ENCODE measurements around the gene SPARC.
"Not testable (repeated sequence)": the region's sequence is repeated elsewhere in the genome, so short reads cannot be mapped to it uniquely, and the experiment has no call there.

The SPARC gene

DNA sequence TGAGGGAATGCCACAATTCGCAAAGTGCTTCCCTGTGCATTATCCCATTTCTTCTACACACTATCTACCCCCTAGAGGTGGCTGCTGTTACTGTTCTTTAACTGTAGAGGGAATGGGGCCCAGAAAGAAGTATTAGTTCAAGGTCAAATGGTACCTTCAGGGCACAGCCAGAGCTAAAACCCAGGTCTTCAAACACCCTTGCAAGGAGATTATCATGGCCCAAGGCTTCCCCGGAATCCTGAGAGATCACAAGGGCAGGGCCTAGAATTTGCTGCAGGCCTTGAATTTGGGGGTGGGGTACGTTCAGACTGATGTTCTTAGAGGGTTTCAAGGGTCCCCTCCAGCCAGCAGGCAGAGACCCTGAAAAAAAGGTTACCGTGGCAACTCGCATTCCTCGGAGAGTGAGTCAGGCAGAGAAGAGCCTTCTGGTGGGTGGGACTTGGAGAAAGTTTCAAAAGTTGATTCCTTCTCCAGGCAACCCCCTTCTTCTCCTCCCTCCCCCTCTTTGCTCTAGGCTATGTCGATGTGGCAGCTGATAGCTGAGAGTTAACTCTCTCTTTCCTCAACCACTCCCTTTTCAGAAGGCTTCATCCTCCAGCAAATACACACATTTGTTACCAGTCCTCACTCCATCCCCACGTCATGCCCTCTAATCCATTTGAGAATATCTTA is 1.9 kb downstream of the SPARC start:
- peak overlapping the region; percentile 73 for H3K9ac ChIP-seq (ENCODE audit: low read length)

DNA sequence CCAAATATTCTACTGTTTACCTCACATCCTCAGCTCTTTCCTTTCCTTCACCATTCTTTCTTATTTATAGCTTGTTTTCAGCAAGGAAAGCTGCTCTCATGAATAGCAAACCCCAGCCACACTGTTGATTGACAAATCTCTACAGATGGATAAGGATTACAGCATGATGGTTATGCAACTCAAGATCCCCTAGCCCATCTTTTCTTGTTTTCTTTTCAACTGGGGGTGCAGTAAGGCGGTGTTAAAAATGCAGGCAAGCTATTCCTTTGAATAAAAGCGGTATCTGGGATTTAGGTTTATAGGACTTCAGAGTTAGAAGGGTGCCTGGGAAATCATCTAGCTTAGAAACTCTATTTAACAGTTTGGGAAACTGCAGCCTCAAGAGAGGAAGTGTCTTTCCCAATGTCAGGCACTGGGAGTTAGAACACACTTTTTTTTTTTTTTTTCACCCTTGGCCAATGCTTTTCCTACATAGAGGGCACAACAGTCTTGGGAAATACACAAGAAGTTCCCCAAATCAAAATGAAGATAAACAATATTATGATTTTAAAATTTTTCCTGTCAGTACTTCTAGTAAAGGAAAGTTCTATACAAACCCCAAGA is 2.6 kb downstream of the SPARC start:
- H3K9me3 ChIP-seq (ENCODE audit: control insufficient read depth, low read length), result no peaks in the 10 kb centered on the region
- H3K36me3 ChIP-seq (ENCODE audit: control insufficient read depth, insufficient read depth, low read length), result no peaks in the 10 kb centered on the region
- no peak overlapping the region for H3K9ac ChIP-seq (ENCODE audit: low read length)
- H3K4me3 ChIP-seq (ENCODE audit: low read length), result no peak overlapping the region
- H3K27me3 ChIP-seq (ENCODE audit: control insufficient read depth, insufficient read depth, low read length), result peaks cover 18% of the 10 kb centered on the region
- peaks cover 8% of the 10 kb centered on the region for H3K4me1 ChIP-seq (ENCODE audit: control insufficient read depth, insufficient read depth, low read length)

More for the DNA sequence above, 1.9 kb downstream of the SPARC start:
- Histone ChIP-seq H3K9me3 (ENCODE audit: control insufficient read depth, low read length) (no peaks in the 10 kb centered on the region), H3K36me3 (ENCODE audit: control insufficient read depth, insufficient read depth, low read length) (no peaks in the 10 kb centered on the region), H3K4me1 (ENCODE audit: control insufficient read depth, insufficient read depth, low read length) (peaks cover 8% of the 10 kb centered on the region), H3K4me3 (ENCODE audit: low read length) (peak overlapping the region; percentile 26), H3K27me3 (ENCODE audit: control insufficient read depth, insufficient read depth, low read length) (peaks cover 18% of the 10 kb centered on the region)

DNA sequence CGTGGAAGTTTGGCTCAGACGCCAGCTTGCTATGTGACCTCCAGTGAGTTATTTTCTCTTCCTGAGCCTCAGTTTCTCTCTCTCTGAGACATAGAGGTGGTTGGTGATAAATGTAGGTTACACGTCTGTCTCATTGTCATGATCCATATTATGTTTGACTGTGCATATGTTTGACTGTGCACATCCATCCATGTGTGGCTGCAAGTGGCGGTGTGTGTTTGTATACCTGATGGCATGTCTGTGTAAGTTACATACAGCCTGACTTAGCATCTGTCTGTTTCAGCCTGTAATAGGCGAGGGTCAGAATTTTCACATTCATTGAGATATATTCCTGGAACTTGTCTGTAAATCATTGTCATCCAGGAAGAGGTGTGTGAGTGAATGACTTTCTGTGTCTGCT is 3.3 kb downstream of the SPARC start:
- Histone ChIP-seq H3K4me3 (ENCODE audit: low read length) (no peak overlapping the region), H3K4me1 (ENCODE audit: control insufficient read depth, insufficient read depth, low read length) (peaks cover 8% of the 10 kb centered on the region), H3K9ac (ENCODE audit: low read length) (no peak overlapping the region)

DNA sequence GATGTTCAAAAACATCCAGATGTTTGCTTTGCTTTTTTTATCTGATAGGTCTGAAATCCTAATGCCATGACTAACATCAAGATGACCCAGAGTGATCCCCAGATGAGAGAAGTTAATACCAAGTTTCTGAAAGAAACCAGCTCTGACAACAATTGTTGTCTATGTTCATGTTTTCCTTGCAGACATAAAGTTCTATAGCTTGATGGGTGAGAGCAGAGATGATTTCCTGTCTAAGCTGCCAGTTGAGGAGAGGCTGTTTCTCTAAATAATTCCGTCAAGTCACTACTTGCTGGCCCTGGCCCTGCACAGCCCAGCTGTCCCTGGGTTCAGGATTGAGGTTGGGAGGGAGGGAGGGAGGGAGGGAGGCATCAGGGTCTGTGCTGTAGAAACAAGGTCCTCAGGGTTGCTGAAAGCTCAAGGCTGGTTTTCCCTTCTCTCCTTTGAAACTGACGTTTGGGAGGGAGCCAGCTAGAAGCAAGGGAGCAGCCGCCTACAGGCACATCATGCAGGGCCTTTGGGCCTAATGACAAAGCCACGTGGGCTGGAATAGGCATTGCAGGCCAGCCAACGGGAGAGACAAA is 3.9 kb downstream of the SPARC start:
- Histone ChIP-seq H3K4me3 (ENCODE audit: low read length) (no peak overlapping the region), H3K9me3 (ENCODE audit: control insufficient read depth, low read length) (no peaks in the 10 kb centered on the region), H3K4me1 (ENCODE audit: control insufficient read depth, insufficient read depth, low read length) (peaks cover 8% of the 10 kb centered on the region), H3K36me3 (ENCODE audit: control insufficient read depth, insufficient read depth, low read length) (no peaks in the 10 kb centered on the region), H3K27me3 (ENCODE audit: control insufficient read depth, insufficient read depth, low read length) (peaks cover 18% of the 10 kb centered on the region), H3K9ac (ENCODE audit: low read length) (no peak overlapping the region)

More for the DNA sequence above, 3.3 kb downstream of the SPARC start:
- Histone ChIP-seq H3K9me3 (ENCODE audit: control insufficient read depth, low read length) (no peaks in the 10 kb centered on the region), H3K27me3 (ENCODE audit: control insufficient read depth, insufficient read depth, low read length) (peaks cover 18% of the 10 kb centered on the region), H3K36me3 (ENCODE audit: control insufficient read depth, insufficient read depth, low read length) (no peaks in the 10 kb centered on the region)

DNA sequence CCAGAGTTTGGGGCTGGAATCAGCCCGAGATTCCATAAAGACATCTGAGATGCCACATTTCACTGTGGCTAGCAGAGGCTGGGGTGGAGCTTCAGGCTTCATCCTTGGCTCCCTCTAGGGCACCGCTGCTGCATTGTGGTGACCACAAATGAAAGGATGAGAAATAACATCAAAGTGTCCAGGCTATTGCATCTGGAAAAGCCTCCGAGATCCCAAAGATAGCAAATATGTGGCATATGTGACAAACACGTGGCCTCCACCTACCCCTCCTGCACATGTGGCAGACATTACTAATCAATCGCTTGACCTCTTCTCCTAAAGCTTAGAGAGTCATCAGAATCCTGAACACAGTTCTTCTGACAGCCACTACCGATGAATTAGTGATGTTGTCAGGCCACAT is 4.5 kb downstream of the SPARC start:
- H3K9ac ChIP-seq (ENCODE audit: low read length), result no peak overlapping the region
- peaks cover 8% of the 10 kb centered on the region for H3K4me1 ChIP-seq (ENCODE audit: control insufficient read depth, insufficient read depth, low read length)
- no peak overlapping the region for H3K4me3 ChIP-seq (ENCODE audit: low read length)
- H3K27me3 ChIP-seq (ENCODE audit: control insufficient read depth, insufficient read depth, low read length), result peaks cover 18% of the 10 kb centered on the region
- no peaks in the 10 kb centered on the region for H3K36me3 ChIP-seq (ENCODE audit: control insufficient read depth, insufficient read depth, low read length)
- no peaks in the 10 kb centered on the region for H3K9me3 ChIP-seq (ENCODE audit: control insufficient read depth, low read length)

DNA sequence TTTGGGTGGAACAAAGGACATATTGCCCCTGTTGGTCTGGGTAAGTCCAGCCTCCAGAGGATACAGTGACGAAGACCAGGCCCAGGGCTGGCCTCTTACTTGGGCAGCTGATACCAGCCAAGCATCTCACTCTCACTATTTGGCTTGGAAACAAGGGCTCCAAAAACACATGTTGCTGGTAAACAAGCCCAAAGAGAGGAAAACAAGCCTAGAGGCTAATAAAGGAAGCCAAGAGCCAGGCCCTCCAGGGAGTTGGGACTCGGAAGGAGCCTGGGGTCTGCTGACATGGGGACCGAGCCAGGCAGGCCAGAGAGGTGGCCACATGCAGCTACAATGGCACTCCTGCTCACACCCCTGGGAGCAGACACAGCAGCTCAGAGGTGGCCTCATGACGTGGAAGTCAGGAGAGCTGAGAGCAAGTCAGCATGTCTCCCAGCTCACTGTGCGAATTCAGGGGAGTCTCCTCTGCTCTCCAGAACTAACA is 5.7 kb downstream of the SPARC start:
- Histone ChIP-seq H3K27me3 (ENCODE audit: control insufficient read depth, insufficient read depth, low read length) (peaks cover 5% of the 10 kb centered on the region), H3K36me3 (ENCODE audit: control insufficient read depth, insufficient read depth, low read length) (no peaks in the 10 kb centered on the region), H3K4me3 (ENCODE audit: low read length) (no peak overlapping the region), H3K9ac (ENCODE audit: low read length) (no peak overlapping the region), H3K9me3 (ENCODE audit: control insufficient read depth, low read length) (no peaks in the 10 kb centered on the region), H3K4me1 (ENCODE audit: control insufficient read depth, insufficient read depth, low read length) (peaks cover 8% of the 10 kb centered on the region)

DNA sequence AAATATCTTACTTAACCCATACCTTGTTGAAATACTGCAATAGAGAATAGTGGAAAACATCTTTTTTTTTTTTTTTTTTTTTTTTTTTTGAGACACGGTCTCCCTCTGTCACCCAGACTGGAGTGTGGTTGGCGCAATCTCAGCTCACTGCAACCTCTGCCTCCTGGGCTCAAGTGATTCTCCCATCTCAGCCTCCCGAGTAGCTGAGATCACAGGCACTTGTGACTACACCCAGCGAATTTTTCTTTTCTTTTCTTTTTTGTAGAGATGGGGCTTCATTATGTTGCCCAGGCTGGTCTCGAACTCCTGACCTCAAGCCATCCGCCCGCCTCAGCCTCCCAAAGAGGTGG is 6.6 kb downstream of the SPARC start:
- H3K9me3 ChIP-seq (ENCODE audit: control insufficient read depth, low read length); H3K9ac ChIP-seq (ENCODE audit: low read length); H3K4me3 ChIP-seq (ENCODE audit: low read length); H3K4me1 ChIP-seq (ENCODE audit: control insufficient read depth, insufficient read depth, low read length); H3K36me3 ChIP-seq (ENCODE audit: control insufficient read depth, insufficient read depth, low read length); H3K27me3 ChIP-seq (ENCODE audit: control insufficient read depth, insufficient read depth, low read length): not testable (repeated sequence)

DNA sequence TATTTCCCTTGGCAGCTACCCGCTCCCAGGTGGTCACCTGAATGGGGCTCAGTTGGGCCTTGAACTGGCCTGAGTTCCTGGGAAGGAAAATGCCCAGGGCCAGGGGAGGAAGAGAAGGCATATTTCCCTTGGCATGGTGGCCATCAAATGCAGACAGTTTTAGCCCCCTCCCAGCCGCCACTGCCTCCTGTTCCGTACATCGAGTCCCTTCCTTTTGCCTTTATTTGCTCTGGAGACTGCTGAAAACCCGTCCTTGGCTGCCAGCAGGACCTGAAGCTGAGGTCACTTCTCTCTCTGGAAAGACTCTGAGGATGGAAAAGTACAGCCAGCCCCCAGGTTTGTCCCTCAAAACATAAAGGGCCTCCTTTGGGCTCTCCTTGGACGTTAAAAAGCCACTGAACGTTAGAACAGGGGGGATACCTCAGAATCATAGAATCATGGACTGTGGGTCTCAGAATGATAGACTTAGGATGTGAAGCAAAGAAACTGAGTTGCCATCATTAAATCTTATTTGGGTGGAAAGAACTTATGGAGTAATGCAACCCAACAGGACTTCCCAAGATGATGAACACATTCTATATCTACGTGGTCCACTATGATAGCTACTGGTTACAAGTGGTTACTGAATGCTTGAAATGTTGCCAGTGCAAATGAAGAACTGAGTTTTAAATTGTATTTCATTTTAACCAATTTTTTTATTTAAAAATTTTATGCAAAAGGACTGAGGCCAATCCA is 7.1 kb downstream of the SPARC start:
- no peaks in the 10 kb centered on the region for H3K9me3 ChIP-seq (ENCODE audit: control insufficient read depth, low read length)
- H3K4me1 ChIP-seq (ENCODE audit: control insufficient read depth, insufficient read depth, low read length), result peaks cover 8% of the 10 kb centered on the region
- no peak overlapping the region for H3K9ac ChIP-seq (ENCODE audit: low read length)

DNA sequence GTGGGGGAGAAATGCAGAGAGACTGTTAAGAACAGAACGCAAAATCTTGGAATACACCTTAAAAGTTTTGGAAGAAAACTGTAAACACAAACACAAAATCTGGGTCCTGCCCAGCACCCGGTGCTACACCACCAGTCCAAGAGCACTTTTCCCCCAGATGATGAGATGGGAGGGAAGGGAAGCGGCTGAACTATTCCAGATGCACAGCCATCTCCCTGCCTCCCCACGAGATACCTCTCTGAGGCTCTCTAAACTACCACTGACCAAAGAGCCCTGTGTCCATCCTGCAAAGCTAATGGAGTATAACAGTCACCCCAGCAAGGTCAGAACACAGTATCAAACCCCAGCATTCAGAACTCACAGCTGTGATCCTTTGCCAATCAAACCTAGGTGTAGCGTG is 8.0 kb downstream of the SPARC start:
- Histone ChIP-seq H3K4me1 (ENCODE audit: control insufficient read depth, insufficient read depth, low read length) (peaks cover 8% of the 10 kb centered on the region), H3K4me3 (ENCODE audit: low read length) (no peak overlapping the region), H3K36me3 (ENCODE audit: control insufficient read depth, insufficient read depth, low read length) (no peaks in the 10 kb centered on the region), H3K27me3 (ENCODE audit: control insufficient read depth, insufficient read depth, low read length) (no peaks in the 10 kb centered on the region), H3K9me3 (ENCODE audit: control insufficient read depth, low read length) (no peaks in the 10 kb centered on the region), H3K9ac (ENCODE audit: low read length) (no peak overlapping the region)

More for the DNA sequence above, 7.1 kb downstream of the SPARC start:
- H3K4me3 ChIP-seq (ENCODE audit: low read length), result no peak overlapping the region
- no peaks in the 10 kb centered on the region for H3K27me3 ChIP-seq (ENCODE audit: control insufficient read depth, insufficient read depth, low read length)
- no peaks in the 10 kb centered on the region for H3K36me3 ChIP-seq (ENCODE audit: control insufficient read depth, insufficient read depth, low read length)

DNA sequence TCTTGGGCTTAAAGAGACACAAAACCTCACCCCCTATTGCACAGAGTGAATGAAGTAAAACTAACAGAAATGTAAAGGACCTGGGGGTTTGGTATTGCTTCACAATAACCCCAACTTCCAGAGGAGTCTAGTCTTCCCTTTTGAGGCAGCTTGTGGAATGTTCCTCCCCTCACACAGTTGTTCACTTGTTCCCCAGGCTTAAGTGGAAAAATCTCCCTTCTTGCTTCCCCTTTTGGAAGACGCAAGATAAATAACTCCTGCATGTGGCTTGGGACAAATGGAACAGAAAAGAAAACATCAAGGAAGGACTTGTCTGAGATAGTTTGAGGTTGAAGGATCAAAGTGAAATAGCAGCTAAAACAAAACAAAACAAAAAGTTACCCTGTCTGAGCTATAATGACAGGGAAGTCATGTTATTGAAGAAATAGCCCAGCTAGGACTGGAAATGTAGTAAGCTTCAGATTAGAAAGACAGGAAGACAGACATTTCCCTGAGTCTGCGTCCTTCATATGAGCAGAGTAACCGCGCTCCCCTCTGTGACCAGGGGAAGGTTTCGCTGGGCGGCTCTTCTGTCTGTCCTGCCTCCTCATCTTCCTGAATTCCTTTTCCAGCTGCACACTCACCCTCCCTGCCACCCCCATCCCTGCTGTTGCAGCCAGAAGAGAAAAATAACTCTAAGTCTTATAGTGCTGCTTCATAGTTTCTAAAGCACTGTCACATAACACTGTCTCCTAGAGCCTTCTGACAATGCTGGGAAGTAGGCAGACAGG is 8.8 kb downstream of the SPARC start:
- Histone ChIP-seq H3K27me3 (ENCODE audit: control insufficient read depth, insufficient read depth, low read length) (no peaks in the 10 kb centered on the region), H3K9me3 (ENCODE audit: control insufficient read depth, low read length) (no peaks in the 10 kb centered on the region), H3K36me3 (ENCODE audit: control insufficient read depth, insufficient read depth, low read length) (no peaks in the 10 kb centered on the region), H3K4me3 (ENCODE audit: low read length) (no peak overlapping the region), H3K9ac (ENCODE audit: low read length) (no peak overlapping the region), H3K4me1 (ENCODE audit: control insufficient read depth, insufficient read depth, low read length) (peaks cover 8% of the 10 kb centered on the region)

DNA sequence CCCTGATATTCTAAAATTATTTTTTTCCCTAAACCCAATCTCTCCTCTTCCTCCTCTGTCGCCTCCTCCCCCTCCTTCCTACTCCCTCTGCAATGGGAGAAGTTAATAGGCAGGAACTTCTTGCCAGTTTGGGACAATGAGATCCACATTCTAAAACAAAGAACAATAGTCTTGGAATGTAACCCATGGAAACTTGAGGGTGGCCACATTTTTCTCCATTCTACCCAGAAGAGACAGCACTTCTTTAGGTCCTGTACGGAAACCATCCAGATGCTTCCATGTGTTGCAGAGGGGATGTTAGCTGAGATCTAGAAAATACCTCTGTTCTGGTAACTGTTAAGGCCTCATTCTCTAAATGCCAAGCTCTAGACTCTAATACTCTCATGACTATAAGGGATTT is 10.0 kb downstream of the SPARC start:
- Histone ChIP-seq H3K27me3 (ENCODE audit: control insufficient read depth, insufficient read depth, low read length) (no peaks in the 10 kb centered on the region), H3K36me3 (ENCODE audit: control insufficient read depth, insufficient read depth, low read length) (no peaks in the 10 kb centered on the region), H3K4me1 (ENCODE audit: control insufficient read depth, insufficient read depth, low read length) (peaks cover 8% of the 10 kb centered on the region), H3K4me3 (ENCODE audit: low read length) (no peak overlapping the region), H3K9ac (ENCODE audit: low read length) (no peak overlapping the region), H3K9me3 (ENCODE audit: control insufficient read depth, low read length) (no peaks in the 10 kb centered on the region)

Measured in mucosa of stomach (tissue), 1 donor.